Stimulated activated CD4-positive, alpha-beta T cell treated with anti-CD3 and anti-CD28 coated beads, Interleukin-1b, Interleukin-23, amount 100 ng/mL, for 1 hour (primary cell): Measurements from ENCODE around the gene MOBP.

Experiments
- DNase-seq, 2 donors: peaks; one replicate each; pipeline ENCODE4 v3.0.0-alpha.2; 2020; ENCODE audit warnings: low read depth in 2 of 2

The MOBP gene

GRCh38 chr3:39541442-39541841 lies 74.0 kb downstream of the MOBP start:
- DNase-seq: no peak

- no peak for DNase-seq
Measured at GRCh38 chr3:39541917-39542329, 74.4 kb downstream of the MOBP start.

DNA sequence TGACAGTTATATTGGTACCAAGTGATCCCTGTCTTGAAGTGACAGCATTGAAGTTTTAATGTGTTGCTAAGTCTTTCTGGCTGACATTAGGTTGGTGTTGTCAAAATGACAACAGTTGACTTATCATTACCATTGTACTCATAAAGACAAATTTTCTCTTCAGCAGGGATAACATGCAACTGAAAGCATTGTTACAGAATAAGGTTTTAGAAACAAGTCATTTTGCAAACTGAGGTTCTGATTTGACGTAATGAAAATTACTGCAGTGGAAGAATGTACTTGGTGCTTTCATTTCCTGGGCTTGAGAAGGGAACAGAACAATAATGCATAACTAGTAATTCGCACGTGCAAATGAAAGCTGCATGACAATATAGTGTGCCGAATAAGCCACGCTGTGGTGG lies 75.1 kb downstream of the MOBP start:
- DNase-seq: no peak

- no peak for DNase-seq
Measured at GRCh38 chr3:39548282-39548681, 80.8 kb downstream of the MOBP start.

DNA sequence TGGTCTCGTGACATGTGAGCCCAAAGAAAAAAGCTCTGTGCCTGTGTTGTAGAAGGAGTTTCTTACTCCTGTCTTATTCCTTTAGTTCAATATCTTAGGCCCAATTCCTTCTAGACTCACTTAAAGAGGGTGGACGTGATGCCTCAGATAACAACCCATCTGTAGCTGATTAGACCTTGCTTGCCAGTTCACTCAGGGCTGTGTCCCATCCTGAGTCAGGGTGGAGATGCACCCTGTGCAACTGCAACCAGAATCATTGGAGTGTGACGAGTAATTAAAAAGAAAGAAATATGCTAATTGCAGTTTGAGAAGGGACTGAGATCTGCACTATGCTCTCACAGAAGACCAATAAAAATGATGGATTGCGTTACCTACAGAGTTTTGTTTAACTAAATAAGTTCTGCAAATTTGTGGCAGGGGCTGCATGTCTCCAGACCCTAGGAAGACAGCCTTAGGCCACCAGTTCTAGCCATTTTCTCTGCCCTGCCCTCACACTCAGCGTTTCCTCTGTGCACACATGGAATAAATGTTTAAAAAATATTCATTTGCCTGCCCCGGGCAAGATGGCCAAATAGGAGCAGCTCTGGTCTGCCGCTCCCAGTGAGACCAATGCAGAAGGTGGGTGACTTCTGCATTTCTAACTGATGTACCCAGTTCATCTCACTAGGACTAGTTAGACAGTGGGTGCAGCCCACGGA lies 83.0 kb downstream of the MOBP start:
- DNase-seq: no peak
